ENCODE measurements around the gene FBXW7. TPM values are rescaled to one million over a fixed set of nuclear protein-coding genes. Genes with fewer than 3 reads are reported as not detected.

Gene FBXW7
- total RNA-seq, 1 donor = 59.7 TPM

DNA sequence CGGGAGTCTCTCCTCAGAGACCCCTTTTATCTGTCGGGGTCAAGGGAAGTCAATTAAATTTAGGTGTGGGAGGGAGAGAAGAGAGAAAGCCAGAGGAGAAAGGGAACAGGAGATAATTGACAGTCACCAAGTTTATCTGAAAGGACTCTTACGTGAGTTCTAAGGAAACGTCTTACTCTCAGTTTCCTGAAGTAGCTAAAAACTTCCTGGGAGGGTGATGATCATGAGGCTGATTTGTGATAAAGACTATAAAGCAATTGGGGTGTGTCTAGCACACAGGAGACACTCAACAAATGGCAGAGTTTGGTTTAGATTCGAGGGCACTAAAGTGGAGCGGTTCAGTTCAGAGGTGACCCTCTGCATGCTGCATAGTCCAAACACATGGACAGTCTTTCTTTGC is 254.1 kb downstream of the FBXW7 start:
- TF ChIP-seq, protein P1, sequence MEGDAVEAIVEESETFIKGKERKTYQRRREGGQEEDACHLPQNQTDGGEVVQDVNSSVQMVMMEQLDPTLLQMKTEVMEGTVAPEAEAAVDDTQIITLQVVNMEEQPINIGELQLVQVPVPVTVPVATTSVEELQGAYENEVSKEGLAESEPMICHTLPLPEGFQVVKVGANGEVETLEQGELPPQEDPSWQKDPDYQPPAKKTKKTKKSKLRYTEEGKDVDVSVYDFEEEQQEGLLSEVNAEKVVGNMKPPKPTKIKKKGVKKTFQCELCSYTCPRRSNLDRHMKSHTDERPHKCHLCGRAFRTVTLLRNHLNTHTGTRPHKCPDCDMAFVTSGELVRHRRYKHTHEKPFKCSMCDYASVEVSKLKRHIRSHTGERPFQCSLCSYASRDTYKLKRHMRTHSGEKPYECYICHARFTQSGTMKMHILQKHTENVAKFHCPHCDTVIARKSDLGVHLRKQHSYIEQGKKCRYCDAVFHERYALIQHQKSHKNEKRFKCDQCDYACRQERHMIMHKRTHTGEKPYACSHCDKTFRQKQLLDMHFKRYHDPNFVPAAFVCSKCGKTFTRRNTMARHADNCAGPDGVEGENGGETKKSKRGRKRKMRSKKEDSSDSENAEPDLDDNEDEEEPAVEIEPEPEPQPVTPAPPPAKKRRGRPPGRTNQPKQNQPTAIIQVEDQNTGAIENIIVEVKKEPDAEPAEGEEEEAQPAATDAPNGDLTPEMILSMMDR (IDR thresholded peaks at IDR 0.05; ENCODE audit: insufficient read depth, low read length) = no peak
- H3K4me3 ChIP-seq (ENCODE audit: low read depth, low read length) = no peak overlapping the region
- DNase-seq (ENCODE audit: low read depth) = no peak

DNA sequence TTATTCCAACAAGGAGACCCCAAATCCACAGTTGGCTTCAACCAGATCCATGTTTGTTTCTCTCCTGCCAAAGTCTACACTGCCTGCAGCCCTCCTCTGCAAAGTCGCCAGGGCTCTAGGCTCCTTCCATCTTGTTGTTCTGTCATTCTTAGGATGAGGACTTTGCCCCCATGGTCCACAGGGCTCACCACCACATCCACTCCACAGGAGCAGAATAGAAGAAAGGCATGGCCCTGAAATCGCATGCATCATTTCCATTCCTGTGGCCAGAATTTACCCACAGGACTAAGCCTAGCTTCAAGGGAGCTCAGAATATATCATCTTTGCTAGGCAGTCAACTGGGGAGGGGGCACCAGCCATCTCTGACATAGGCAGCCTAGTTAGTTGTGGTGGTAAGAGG is 254.7 kb downstream of the FBXW7 start:
- TF ChIP-seq, protein P1 (IDR thresholded peaks at IDR 0.05; ENCODE audit: insufficient read depth, low read length) = no peak
- DNase-seq (ENCODE audit: low read depth) = no peak
- no peak overlapping the region for H3K4me3 ChIP-seq (ENCODE audit: low read depth, low read length)

DNA sequence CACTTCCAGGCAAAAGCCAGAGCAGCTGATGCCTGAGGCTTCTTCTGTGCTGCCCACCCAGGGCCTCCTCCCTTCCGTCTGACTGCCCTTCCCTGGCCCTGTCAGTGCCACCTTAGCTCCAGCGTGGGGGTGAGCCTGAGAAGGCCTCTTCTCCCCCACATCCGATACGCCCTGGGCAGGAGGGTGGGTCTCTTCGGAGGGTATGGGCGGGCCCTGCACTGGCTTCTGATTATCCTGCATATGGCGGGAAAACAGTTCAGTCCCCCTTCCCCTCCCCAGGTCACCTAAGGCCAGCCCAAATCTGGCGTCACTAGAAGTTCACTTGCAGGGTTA is 256.7 kb downstream of the FBXW7 start:
- TF ChIP-seq, protein P1 (IDR thresholded peaks at IDR 0.05; ENCODE audit: insufficient read depth, low read length) = no peak
- no peak for DNase-seq (ENCODE audit: low read depth)
- H3K4me3 ChIP-seq (ENCODE audit: low read depth, low read length) = no peak overlapping the region

DNA sequence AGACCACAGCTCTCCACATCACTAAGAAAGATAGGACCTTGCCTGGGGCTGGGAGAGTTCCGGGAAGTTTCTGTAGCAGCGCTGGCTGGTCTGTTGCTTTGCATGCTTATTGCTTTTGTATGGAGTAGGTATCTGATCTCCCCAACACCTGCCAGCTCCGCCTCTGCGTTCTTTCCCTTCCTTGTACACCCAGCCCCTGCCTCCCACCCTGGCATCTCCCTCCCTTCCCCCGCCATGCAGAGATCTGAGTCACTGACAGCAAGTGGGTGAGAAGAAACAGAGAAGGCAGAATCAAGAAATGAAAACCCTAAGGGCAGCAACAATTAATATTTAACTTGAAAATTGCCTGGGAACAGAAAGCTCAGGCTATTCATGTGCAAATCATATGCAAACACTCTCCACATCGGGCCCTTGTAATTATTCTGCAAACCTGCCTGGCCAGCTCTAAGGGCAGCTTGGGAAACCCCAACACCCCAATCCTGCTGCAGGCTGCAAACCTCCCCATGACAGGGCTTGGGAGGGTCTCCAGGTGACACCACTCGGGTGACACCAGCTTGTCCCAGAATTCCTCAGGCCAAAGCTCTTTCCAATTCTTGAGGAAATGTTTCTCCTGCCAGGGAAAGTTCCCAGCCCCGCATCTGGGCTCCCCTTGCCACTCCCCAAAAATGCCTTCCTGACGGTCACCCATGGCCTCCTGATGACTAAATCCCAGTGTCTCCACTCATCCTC is 257.2 kb downstream of the FBXW7 start:
- TF ChIP-seq, protein P1 (IDR thresholded peaks at IDR 0.05; ENCODE audit: insufficient read depth, low read length) = no peak
- H3K4me3 ChIP-seq (ENCODE audit: low read depth, low read length) = no peak overlapping the region
- DNase-seq (ENCODE audit: low read depth) = no peak

DNA sequence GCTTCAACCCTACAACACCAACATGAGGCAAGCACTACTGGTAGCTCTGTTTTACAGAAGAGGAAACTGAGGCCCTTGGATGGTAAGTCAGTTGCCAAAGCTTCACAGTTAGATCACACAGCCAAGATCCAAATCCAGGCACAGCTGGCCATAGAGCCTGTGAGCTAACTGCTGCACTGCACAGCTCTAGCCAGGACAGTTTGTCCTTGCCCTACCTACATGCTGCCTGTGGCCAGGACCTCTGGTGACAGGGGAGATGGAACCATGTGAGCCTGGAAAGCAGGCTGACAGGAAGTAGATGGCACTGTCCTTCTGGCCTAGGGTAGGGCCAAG is 257.8 kb downstream of the FBXW7 start:
- TF ChIP-seq, protein P1 (IDR thresholded peaks at IDR 0.05; ENCODE audit: insufficient read depth, low read length) = no peak
- H3K4me3 ChIP-seq (ENCODE audit: low read depth, low read length) = no peak overlapping the region
- no peak for DNase-seq (ENCODE audit: low read depth)

DNA sequence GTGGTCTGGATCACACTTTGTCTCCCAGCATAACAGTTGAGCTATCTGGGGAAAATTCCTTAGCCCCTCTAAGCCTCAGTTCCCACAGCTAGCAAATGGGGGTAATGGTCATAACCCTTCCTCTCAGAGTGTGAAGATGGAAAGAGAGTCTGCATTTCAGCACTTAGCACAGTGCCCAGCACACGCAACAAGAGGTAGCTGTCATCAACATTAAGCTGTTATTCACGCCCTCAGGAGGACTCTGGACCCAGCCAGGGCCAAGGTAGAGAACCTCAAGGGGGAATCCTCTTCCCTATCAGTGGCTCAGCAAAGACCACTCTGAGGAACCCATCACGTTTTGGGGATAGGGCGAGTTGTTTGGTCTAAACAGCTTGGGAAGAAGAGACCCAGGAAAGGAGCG is 258.6 kb downstream of the FBXW7 start:
- H3K4me3 ChIP-seq (ENCODE audit: low read depth, low read length) = no peak overlapping the region
- no peak for DNase-seq (ENCODE audit: low read depth)
- TF ChIP-seq, protein P1 (IDR thresholded peaks at IDR 0.05; ENCODE audit: insufficient read depth, low read length) = no peak

DNA sequence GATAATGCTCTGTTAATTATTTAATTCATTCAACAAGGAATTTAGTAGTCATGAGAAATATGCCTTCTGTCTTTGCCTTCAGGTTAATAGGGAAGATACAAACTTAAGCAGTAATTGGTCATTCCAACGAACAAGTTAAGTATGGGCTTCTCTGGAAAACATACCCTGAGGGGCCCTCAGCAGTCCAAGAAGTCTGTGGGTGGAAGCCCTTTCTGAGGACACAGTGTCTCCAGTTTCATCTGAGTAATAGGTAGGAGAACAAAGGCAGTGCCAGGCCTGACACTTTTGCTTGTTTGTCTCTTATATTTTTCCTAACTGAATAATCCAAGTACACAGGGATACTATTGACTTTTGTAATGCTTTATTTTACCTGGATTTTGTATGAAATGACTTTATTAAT is 262.5 kb downstream of the FBXW7 start:
- DNase-seq (ENCODE audit: low read depth) = no peak
- no peak overlapping the region for H3K4me3 ChIP-seq (ENCODE audit: low read depth, low read length)
- TF ChIP-seq, protein P1 (IDR thresholded peaks at IDR 0.05; ENCODE audit: insufficient read depth, low read length) = no peak

Measured in fibroblast of the aortic adventitia (primary cell).